ENCODE results near the gene HMGXB4. TPM values are rescaled to one million over a fixed set of nuclear protein-coding genes. Genes with fewer than 3 reads are reported as not detected.

The HMGXB4 gene
- total and polyA plus RNA-seq, 2 of the 13 experiments (the other 11 are each of a cell fraction or from before 2014, with no cell fraction given) = 13.9 to 16.3 TPM

DNA sequence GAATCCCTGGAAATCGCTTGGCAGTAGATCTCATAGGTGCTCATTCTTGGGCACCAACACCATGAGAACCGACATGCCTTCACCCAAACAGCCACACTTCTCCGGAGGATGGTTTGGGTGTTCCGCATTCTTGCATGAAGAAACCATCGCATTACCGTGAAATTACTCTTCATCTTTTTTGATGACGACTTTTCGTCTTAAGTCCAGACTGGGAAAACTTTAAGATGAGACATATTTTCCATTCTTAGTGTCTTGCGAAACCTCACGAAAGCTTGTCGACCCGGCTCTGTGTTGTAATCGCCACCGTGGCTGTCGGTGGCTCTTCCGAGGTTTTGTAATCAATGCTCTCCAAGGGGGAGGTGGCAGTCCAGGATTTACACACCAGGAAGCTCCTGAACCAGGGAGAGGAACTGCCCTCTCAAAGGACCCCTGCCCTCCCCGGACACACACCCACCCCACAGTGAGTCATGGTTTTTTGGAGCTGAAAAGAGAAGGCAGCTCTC is 44.1 kb downstream of the HMGXB4 start (continued):
- TF ChIP-seq NR2F1 (CRISPR knock-in tag; IDR thresholded peaks at IDR 0.05) (0 out of 4 replicates have a peak, but pooled peaks of 1 of the 2 experiments have one; percentile 28), CSRNP2 (CRISPR knock-in tag; conservative IDR thresholded peaks at IDR 0.05; ENCODE audit: low read depth) (no peak), EEA1 (CRISPR knock-in tag; IDR thresholded peaks at IDR 0.05; ENCODE audit: borderline replicate concordance) (no peak), SOX5 (CRISPR knock-in tag; IDR thresholded peaks at IDR 0.05; ENCODE audit: borderline replicate concordance) (peak; percentile 62; the same call in 1 of the 2 replicates), STAT5B (CRISPR knock-in tag; IDR thresholded peaks at IDR 0.05) (no peak), MIER2 (CRISPR knock-in tag; IDR thresholded peaks at IDR 0.05) (no peak), ZIK1 (CRISPR knock-in tag; IDR thresholded peaks at IDR 0.05; ENCODE audit: borderline replicate concordance, low read depth) (no peak), CEBPG (CRISPR knock-in tag; IDR thresholded peaks at IDR 0.05) (peak; percentile 97), ZBTB42 (CRISPR knock-in tag; IDR thresholded peaks at IDR 0.05) (no peak), SIN3A (IDR thresholded peaks at IDR 0.05; ENCODE audit: borderline replicate concordance, low read depth, low read length) (peak; percentile 71; the same call in 1 of the 2 replicates), KLF11 (CRISPR knock-in tag; IDR thresholded peaks at IDR 0.05) (no peak), SRSF4 (IDR thresholded peaks at IDR 0.05; ENCODE audit: low read depth, low read length, poor library complexity, severe bottlenecking) (no peak), FOXA3 (CRISPR knock-in tag; IDR thresholded peaks at IDR 0.05) (peak; percentile 67), SMAD9 (CRISPR knock-in tag; IDR thresholded peaks at IDR 0.05) (no peak), ZNF24 (IDR thresholded peaks at IDR 0.05) (no peak), RAD21 (CRISPR knock-in tag; IDR thresholded peaks at IDR 0.05) (no peak), ARNTL (CRISPR knock-in tag; IDR thresholded peaks at IDR 0.05) (no peak), ZNF552 (CRISPR knock-in tag; IDR thresholded peaks at IDR 0.05; ENCODE audit: borderline replicate concordance) (no peak; the same call in 1 of the 2 replicates), THYN1 (CRISPR knock-in tag; IDR thresholded peaks at IDR 0.05; ENCODE audit: borderline replicate concordance, low read depth) (no peak)
- TF ChIP-seq, protein P1, sequence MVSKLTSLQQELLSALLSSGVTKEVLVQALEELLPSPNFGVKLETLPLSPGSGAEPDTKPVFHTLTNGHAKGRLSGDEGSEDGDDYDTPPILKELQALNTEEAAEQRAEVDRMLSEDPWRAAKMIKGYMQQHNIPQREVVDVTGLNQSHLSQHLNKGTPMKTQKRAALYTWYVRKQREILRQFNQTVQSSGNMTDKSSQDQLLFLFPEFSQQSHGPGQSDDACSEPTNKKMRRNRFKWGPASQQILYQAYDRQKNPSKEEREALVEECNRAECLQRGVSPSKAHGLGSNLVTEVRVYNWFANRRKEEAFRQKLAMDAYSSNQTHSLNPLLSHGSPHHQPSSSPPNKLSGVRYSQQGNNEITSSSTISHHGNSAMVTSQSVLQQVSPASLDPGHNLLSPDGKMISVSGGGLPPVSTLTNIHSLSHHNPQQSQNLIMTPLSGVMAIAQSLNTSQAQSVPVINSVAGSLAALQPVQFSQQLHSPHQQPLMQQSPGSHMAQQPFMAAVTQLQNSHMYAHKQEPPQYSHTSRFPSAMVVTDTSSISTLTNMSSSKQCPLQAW (CRISPR knock-in tag; IDR thresholded peaks at IDR 0.05) = peak; percentile 65; the same call in 1 of the 2 replicates
- TF ChIP-seq, protein P2, sequence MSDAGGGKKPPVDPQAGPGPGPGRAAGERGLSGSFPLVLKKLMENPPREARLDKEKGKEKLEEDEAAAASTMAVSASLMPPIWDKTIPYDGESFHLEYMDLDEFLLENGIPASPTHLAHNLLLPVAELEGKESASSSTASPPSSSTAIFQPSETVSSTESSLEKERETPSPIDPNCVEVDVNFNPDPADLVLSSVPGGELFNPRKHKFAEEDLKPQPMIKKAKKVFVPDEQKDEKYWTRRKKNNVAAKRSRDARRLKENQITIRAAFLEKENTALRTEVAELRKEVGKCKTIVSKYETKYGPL (CRISPR knock-in tag; IDR thresholded peaks at IDR 0.05) = no peak
- TF ChIP-seq, protein P3, sequence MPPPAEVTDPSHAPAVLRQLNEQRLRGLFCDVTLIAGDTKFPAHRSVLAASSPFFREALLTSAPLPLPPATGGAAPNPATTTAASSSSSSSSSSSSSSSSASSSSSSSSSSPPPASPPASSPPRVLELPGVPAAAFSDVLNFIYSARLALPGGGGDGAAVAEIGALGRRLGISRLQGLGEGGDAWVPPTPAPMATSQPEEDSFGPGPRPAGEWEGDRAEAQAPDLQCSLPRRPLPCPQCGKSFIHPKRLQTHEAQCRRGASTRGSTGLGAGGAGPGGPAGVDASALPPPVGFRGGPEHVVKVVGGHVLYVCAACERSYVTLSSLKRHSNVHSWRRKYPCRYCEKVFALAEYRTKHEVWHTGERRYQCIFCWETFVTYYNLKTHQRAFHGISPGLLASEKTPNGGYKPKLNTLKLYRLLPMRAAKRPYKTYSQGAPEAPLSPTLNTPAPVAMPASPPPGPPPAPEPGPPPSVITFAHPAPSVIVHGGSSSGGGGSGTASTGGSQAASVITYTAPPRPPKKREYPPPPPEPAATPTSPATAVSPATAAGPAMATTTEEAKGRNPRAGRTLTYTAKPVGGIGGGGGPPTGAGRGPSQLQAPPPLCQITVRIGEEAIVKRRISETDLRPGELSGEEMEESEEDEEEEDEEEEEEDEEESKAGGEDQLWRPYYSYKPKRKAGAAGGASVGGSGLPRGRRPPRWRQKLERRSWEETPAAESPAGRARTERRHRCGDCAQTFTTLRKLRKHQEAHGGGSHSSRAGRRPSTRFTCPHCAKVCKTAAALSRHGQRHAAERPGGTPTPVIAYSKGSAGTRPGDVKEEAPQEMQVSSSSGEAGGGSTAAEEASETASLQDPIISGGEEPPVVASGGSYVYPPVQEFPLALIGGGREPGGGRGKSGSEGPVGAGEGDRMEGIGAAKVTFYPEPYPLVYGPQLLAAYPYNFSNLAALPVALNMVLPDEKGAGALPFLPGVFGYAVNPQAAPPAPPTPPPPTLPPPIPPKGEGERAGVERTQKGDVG (CRISPR knock-in tag; IDR thresholded peaks at IDR 0.05; ENCODE audit: borderline replicate concordance) = no peak
- TF ChIP-seq, protein P4, sequence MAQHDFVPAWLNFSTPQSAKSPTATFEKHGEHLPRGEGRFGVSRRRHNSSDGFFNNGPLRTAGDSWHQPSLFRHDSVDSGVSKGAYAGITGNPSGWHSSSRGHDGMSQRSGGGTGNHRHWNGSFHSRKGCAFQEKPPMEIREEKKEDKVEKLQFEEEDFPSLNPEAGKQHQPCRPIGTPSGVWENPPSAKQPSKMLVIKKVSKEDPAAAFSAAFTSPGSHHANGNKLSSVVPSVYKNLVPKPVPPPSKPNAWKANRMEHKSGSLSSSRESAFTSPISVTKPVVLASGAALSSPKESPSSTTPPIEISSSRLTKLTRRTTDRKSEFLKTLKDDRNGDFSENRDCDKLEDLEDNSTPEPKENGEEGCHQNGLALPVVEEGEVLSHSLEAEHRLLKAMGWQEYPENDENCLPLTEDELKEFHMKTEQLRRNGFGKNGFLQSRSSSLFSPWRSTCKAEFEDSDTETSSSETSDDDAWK (CRISPR knock-in tag; IDR thresholded peaks at IDR 0.05) = no peak

Measured in HepG2 (cell line).